ENCODE measurements around the gene PIAS2.

The PIAS2 gene

GRCh38 chr18:46764586-46764985 lies 152.7 kb downstream of the PIAS2 start:
- no peak for DNase-seq (ENCODE audit: low spot score)

- no peak for DNase-seq (ENCODE audit: low spot score)
Observed at GRCh38 chr18:46761059-46761769, 156.1 kb downstream of the PIAS2 start.

GRCh38 chr18:46759890-46760289 lies 157.4 kb downstream of the PIAS2 start:
- DNase-seq (ENCODE audit: low spot score): no peak

DNA sequence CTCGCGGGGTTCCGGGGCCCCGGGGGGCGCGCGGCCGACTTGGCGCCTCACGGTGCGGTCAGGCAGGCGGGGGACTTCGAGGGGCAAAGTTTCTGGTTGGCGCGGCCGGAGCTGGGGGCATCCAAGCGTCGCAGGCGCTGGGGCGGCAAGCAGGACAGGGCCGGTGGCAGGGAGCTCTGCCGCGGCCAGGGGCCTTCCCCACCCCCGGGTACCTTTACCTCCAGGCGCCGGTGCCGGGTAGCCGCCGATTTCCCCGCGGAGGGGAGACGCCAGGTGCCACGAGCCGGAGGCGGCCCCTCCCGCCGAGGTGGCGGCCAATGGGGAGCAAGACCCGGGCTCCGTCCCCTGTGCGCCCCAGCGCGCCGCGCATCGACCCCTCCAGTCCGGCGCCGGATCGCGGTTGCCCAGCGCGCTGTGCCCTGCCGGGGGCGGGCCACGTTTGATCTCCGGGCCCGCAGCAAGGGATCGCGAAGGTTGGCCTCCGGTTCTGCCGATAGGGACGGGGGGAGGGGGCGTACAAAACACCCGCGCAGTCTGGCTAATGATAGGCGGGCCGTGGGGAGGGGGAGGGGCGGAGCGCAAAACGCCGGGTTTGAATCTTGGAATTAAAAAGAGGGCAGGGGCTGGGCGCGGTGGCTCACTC lies 160.6 kb downstream of the PIAS2 start, which contains the start of gene ST8SIA5:
Gene ST8SIA5 (minus strand): TSS at position 495 of the 643 bp plus-strand sequence. CDS start 545 bp downstream, outside the sequence.
- DNase-seq (ENCODE audit: low spot score): no peak

DNA sequence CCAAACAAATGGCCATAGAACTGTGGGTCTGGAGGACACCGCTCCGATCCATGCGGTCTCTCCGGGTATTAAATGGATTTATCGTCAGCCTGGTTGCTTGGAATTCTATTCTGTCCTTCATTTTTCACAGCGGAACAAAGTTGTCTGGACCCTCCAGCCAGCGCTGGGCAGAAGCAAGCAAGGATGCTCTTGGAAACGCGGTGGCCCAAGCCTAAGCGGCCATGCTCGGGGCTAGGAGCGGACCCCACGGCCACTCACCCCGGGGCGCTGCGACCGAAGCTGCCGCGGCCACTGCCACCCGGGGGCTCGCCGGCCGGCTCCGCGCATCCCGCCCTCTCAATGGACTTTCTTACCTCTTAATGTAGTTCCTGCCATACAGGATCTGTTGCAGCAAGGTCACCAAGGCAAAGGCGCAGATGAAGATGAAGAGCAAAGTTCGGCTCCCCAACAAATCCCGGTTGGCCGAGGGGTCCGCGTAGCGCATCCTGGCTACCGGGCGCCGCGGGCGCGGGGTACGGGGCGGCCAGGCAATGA lies 161.2 kb downstream of the PIAS2 start:
- DNase-seq (ENCODE audit: low spot score): no peak

- no peak for DNase-seq (ENCODE audit: low spot score)
Observed at GRCh38 chr18:46755315-46756024, 161.8 kb downstream of the PIAS2 start.

GRCh38 chr18:46754661-46755292 lies 162.5 kb downstream of the PIAS2 start:
- DNase-seq (ENCODE audit: low spot score): no peak

GRCh38 chr18:46754188-46754587 lies 163.1 kb downstream of the PIAS2 start:
- DNase-seq (ENCODE audit: low spot score): no peak

All from kidney tubule cell (primary cell).